ENCODE results near the gene RRAGB. TPM values are rescaled to one million over a fixed set of nuclear protein-coding genes. Genes with fewer than 3 reads are reported as not detected.
"Not testable (repeated sequence)": the region's sequence is repeated elsewhere in the genome, so short reads cannot be mapped to it uniquely, and the experiment has no call there.

RRAGB gene
- total and polyA plus RNA-seq, 2 of the 4 experiments (the other 2 are of a cell fraction), result 9.1 to 15.1 TPM

- H4K20me1 ChIP-seq (ENCODE audit: insufficient read depth, low read length); H3K9ac ChIP-seq (ENCODE audit: low read depth, low read length); H4K5ac ChIP-seq (ENCODE audit: low read depth, low read length); H4K91ac ChIP-seq (ENCODE audit: insufficient read depth, low read depth, low read length); intact Hi-C loops (cut with micrococcal nuclease); H2BK15ac ChIP-seq (ENCODE audit: low read depth, low read length); H3K27ac ChIP-seq (ENCODE audit: insufficient read depth, low read length); H2BK120ac ChIP-seq (ENCODE audit: low read depth, low read length); H3K4me3 ChIP-seq (ENCODE audit: insufficient read depth, low read depth, low read length); H2BK20ac ChIP-seq (ENCODE audit: low read depth, low read length); H3K79me1 ChIP-seq (ENCODE audit: low read depth in 1 of 2, low read length in 2 of 2); DNase-seq; H4K8ac ChIP-seq (ENCODE audit: low read depth in 2 of 2, low read length in 2 of 2); H3K27me3 ChIP-seq (ENCODE audit: control insufficient read depth, insufficient read depth, low read length); POLR2A ChIA-PET (ENCODE audit: unreplicated experiment); H3K18ac ChIP-seq (ENCODE audit: low read depth, low read length); H3K14ac ChIP-seq (replicated peaks; ENCODE audit: low read depth, low read length); H3K4ac ChIP-seq (ENCODE audit: low read depth, low read length); H3K9me1 ChIP-seq (ENCODE audit: insufficient read depth, low read length); H2AK5ac ChIP-seq (ENCODE audit: low read depth, low read length); H3K23ac ChIP-seq (ENCODE audit: low read depth, low read length); H2AK9ac ChIP-seq (replicated peaks; ENCODE audit: low read depth, low read length, poor library complexity); CTCF ChIA-PET; H3K4me2 ChIP-seq (ENCODE audit: low read depth, low read length); ATAC-seq (ENCODE audit: low read depth); H2BK5ac ChIP-seq (ENCODE audit: low read depth, low read length, poor library complexity, severe bottlenecking); H3K9me3 ChIP-seq (ENCODE audit: control insufficient read depth, insufficient read depth, low read length); H3K36me3 ChIP-seq (ENCODE audit: control insufficient read depth, insufficient read depth, low read length); H2AFZ ChIP-seq (replicated peaks; ENCODE audit: low read length, poor library complexity); dilution Hi-C loops (cut with HindIII; ENCODE audit: low sequenced_read_pairs, unreplicated experiment); H3K56ac ChIP-seq (ENCODE audit: extremely low read depth, insufficient read depth, low read length); BruUV-seq (replicated peaks); H3K4me1 ChIP-seq (ENCODE audit: control insufficient read depth, insufficient read depth, low read length): not testable (repeated sequence)
- WGBS, 2 experiments (ENCODE audit: extremely low coverage in 2 of 2, insufficient read length in 1 of 2), result no CpG with 5 or more reads among the region's 2 CpGs
- in situ Hi-C loops (cut with MboI; ENCODE audit: low sequenced_read_pairs), result loop anchor here (25.0 kb wide), 1 partner anchor 216 kb away; the partner anchor contains the start of gene USP51
Measured at GRCh38 chrX:55703436-55703835, 14.1 kb upstream of the RRAGB start.

- dilution Hi-C loops (cut with HindIII; ENCODE audit: low sequenced_read_pairs, unreplicated experiment); H4K8ac ChIP-seq (ENCODE audit: low read depth in 2 of 2, low read length in 2 of 2): not testable (repeated sequence)
- CTCF ChIA-PET, result interaction anchor here (0.6 kb wide), 1 partner anchor 169 kb away, joined by 3 read pairs; no protein-coding TSS in a partner anchor
Measured at GRCh38 chrX:55705066-55705465, 12.5 kb upstream of the RRAGB start.

More at GRCh38 chrX:55705066-55705465, 12.5 kb upstream of the RRAGB start:
- H3K4me3 ChIP-seq (ENCODE audit: insufficient read depth, low read depth, low read length); H3K27ac ChIP-seq (ENCODE audit: insufficient read depth, low read length); H3K23ac ChIP-seq (ENCODE audit: low read depth, low read length); H4K5ac ChIP-seq (ENCODE audit: low read depth, low read length); H3K36me3 ChIP-seq (ENCODE audit: control insufficient read depth, insufficient read depth, low read length); H2AK9ac ChIP-seq (replicated peaks; ENCODE audit: low read depth, low read length, poor library complexity); H3K14ac ChIP-seq (replicated peaks; ENCODE audit: low read depth, low read length); intact Hi-C loops (cut with micrococcal nuclease); H3K18ac ChIP-seq (ENCODE audit: low read depth, low read length); H2BK5ac ChIP-seq (ENCODE audit: low read depth, low read length, poor library complexity, severe bottlenecking); H4K91ac ChIP-seq (ENCODE audit: insufficient read depth, low read depth, low read length); H2BK15ac ChIP-seq (ENCODE audit: low read depth, low read length); H3K27me3 ChIP-seq (ENCODE audit: control insufficient read depth, insufficient read depth, low read length); DNase-seq; H2BK20ac ChIP-seq (ENCODE audit: low read depth, low read length); H4K20me1 ChIP-seq (ENCODE audit: insufficient read depth, low read length); H3K9me1 ChIP-seq (ENCODE audit: insufficient read depth, low read length); H3K9ac ChIP-seq (ENCODE audit: low read depth, low read length); H3K79me1 ChIP-seq (ENCODE audit: low read depth in 1 of 2, low read length in 2 of 2); ATAC-seq (ENCODE audit: low read depth); H3K4ac ChIP-seq (ENCODE audit: low read depth, low read length); H3K4me1 ChIP-seq (ENCODE audit: control insufficient read depth, insufficient read depth, low read length); H2AFZ ChIP-seq (replicated peaks; ENCODE audit: low read length, poor library complexity); H3K4me2 ChIP-seq (ENCODE audit: low read depth, low read length); H2BK120ac ChIP-seq (ENCODE audit: low read depth, low read length); POLR2A ChIA-PET (ENCODE audit: unreplicated experiment); H2AK5ac ChIP-seq (ENCODE audit: low read depth, low read length); BruUV-seq (replicated peaks); H3K56ac ChIP-seq (ENCODE audit: extremely low read depth, insufficient read depth, low read length); H3K9me3 ChIP-seq (ENCODE audit: control insufficient read depth, insufficient read depth, low read length): not testable (repeated sequence)
- in situ Hi-C loops (cut with MboI; ENCODE audit: low sequenced_read_pairs), result loop anchor here (25.0 kb wide), 1 partner anchor 218 kb away; the partner anchor contains the start of gene USP51
- no CpG with 5 or more reads among the region's 5 CpGs for WGBS, 2 experiments (ENCODE audit: extremely low coverage in 2 of 2, insufficient read length in 1 of 2)
